Activated CD8-positive, alpha-beta T cell treated with anti-CD3 and anti-CD28 coated beads for 36 hours (primary cell): ENCODE results near the gene PXMP4. TPM values are rescaled to one million over a fixed set of nuclear protein-coding genes. Genes with fewer than 3 reads are reported as not detected.

Experiments
- ATAC-seq: fragments of 200-7000 bp; cut with Tn5 transposase; one replicate; pipeline ENCODE4 v1.10.0; 2021; ENCODE audit warnings: mild to moderate bottlenecking, moderate library complexity
- CTCF ChIA-PET: fragments of 350-600 bp; sonication (Branson Sonifier 250); formaldehyde crosslinking; loops from one replicate; lab custom pipeline; 2021; ENCODE audit warnings: antibody characterized with exemption; lab: Charles Lee
- POLR2A ChIA-PET: fragments of 350-600 bp; sonication (Branson Sonifier 250); formaldehyde crosslinking; loops from one replicate; lab custom pipeline; 2021; ENCODE audit warnings: antibody characterized with exemption; lab: Charles Lee
- DNase-seq: peaks from one replicate; pipeline ENCODE4 v3.0.0-alpha.2; 2020
- H3K27ac Mint-ChIP-seq: one replicate; pipeline ENCODE4 v1.8.0; 2021; ENCODE audit warnings: mild to moderate bottlenecking, mixed read lengths
- H3K27me3 Mint-ChIP-seq: one replicate; pipeline ENCODE4 v1.8.0; 2021; ENCODE audit warnings: mixed read lengths
- H3K36me3 Mint-ChIP-seq: one replicate; pipeline ENCODE4 v1.8.0; 2021; ENCODE audit warnings: low read depth, mixed read lengths
- H3K4me1 Mint-ChIP-seq: one replicate; pipeline ENCODE4 v1.8.0; 2021; ENCODE audit warnings: low read depth, mixed read lengths
- H3K4me3 Mint-ChIP-seq: one replicate; pipeline ENCODE4 v1.8.0; 2021; ENCODE audit warnings: mild to moderate bottlenecking, moderate library complexity, mixed read lengths
- H3K9me3 Mint-ChIP-seq: one replicate; pipeline ENCODE4 v1.8.0; 2021; ENCODE audit warnings: mixed read lengths
- CTCF ChIP-seq: fragments of 200-600 bp; IDR thresholded peaks from one replicate; pipeline ENCODE4 v1.8.0; 2022; ENCODE audit warnings: antibody characterized with exemption, mild to moderate bottlenecking
- intact Hi-C: fragments of 100-400 bp; cut with micrococcal nuclease; formaldehyde crosslinking; loops from one replicate; pipeline ENCODE4 v1.10.0; 2022
- total RNA-seq, 2 experiments: library from RNA; stranded (reverse); gene quantifications; one replicate each; pipeline ENCODE4 v1.2.3, GENCODE V29; 2021

Gene PXMP4
- total RNA-seq, 2 experiments from 2014 or later = 6.9 to 7.3 TPM

GRCh38 chr20:33711446-33711738 lies 8.7 kb downstream of the PXMP4 start:
- no peak for ATAC-seq
- peaks cover 13% of the 10 kb centered on the region for H3K36me3 Mint-ChIP-seq
- POLR2A ChIA-PET = no interaction called here

GRCh38 chr20:33710681-33711445 lies 9.2 kb downstream of the PXMP4 start:
- Mint-ChIP-seq H3K27me3 (no peaks in the 10 kb centered on the region), H3K9me3 (no peaks in the 10 kb centered on the region), H3K4me1 (peaks cover 16% of the 10 kb centered on the region), H3K36me3 (peaks cover 13% of the 10 kb centered on the region), H3K27ac (no peak overlapping the region), H3K4me3 (no peak overlapping the region)
- ChIA-PET POLR2A (no interaction called here), CTCF (interaction anchor here (0.9 kb wide), 1 partner anchor 152 kb away, joined by 3 read pairs; no protein-coding TSS in a partner anchor)
- DNase-seq (no peak), ATAC-seq (no peak)
- no peak for TF ChIP-seq CTCF
- intact Hi-C loops = no loop called here

More at GRCh38 chr20:33711446-33711738, 8.7 kb downstream of the PXMP4 start:
- no peak for DNase-seq
- no peak overlapping the region for H3K27ac Mint-ChIP-seq
- H3K27me3 Mint-ChIP-seq = no peaks in the 10 kb centered on the region
- no peak for TF ChIP-seq CTCF
- CTCF ChIA-PET = no interaction called here
- no peaks in the 10 kb centered on the region for H3K9me3 Mint-ChIP-seq
- intact Hi-C loops = no loop called here
- no peak overlapping the region for H3K4me3 Mint-ChIP-seq
- H3K4me1 Mint-ChIP-seq = peaks cover 16% of the 10 kb centered on the region

GRCh38 chr20:33709905-33710541 lies 10.1 kb downstream of the PXMP4 start:
- POLR2A ChIA-PET = no interaction called here
- DNase-seq = no peak
- CTCF ChIA-PET = interaction anchor here (0.9 kb wide), 1 partner anchor 151 kb away, joined by 3 read pairs; no protein-coding TSS in a partner anchor
- no peak overlapping the region for H3K27ac Mint-ChIP-seq
- peaks cover 16% of the 10 kb centered on the region for H3K4me1 Mint-ChIP-seq
- H3K27me3 Mint-ChIP-seq = no peaks in the 10 kb centered on the region
- H3K36me3 Mint-ChIP-seq = peaks cover 13% of the 10 kb centered on the region
- peak; percentile 30 for ATAC-seq
- intact Hi-C loops = no loop called here
- no peak for TF ChIP-seq CTCF
- H3K4me3 Mint-ChIP-seq = no peak overlapping the region
- no peaks in the 10 kb centered on the region for H3K9me3 Mint-ChIP-seq

GRCh38 chr20:33709398-33709797 lies 10.7 kb downstream of the PXMP4 start:
- Mint-ChIP-seq H3K4me1 (peaks cover 16% of the 10 kb centered on the region), H3K36me3 (peaks cover 13% of the 10 kb centered on the region), H3K27ac (no peak overlapping the region), H3K27me3 (no peaks in the 10 kb centered on the region), H3K9me3 (no peaks in the 10 kb centered on the region), H3K4me3 (no peak overlapping the region)
- ChIA-PET POLR2A (no interaction called here), CTCF (interaction anchor here (0.7 kb wide), 1 partner anchor 23 kb away, joined by 3 read pairs; no protein-coding TSS in a partner anchor)
- peak; percentile 62 for ATAC-seq
- DNase-seq = peak; percentile 19
- no peak for TF ChIP-seq CTCF
- intact Hi-C loops = no loop called here

- Mint-ChIP-seq H3K27me3 (no peaks in the 10 kb centered on the region), H3K4me1 (peaks cover 16% of the 10 kb centered on the region), H3K27ac (no peak overlapping the region), H3K9me3 (no peaks in the 10 kb centered on the region), H3K36me3 (peaks cover 13% of the 10 kb centered on the region), H3K4me3 (no peak overlapping the region)
- ATAC-seq (no peak), DNase-seq (no peak)
- CTCF ChIA-PET = no interaction called here
- intact Hi-C loops = no loop called here
- POLR2A ChIA-PET = no interaction called here
- no peak for TF ChIP-seq CTCF
Observed at GRCh38 chr20:33707668-33708067, 12.4 kb downstream of the PXMP4 start.
